Activated B cell treated with CpG ODN at 0.5 μM for 24 hours (primary cell): Measurements from ENCODE around the gene MYO18B. TPM values are rescaled to one million over a fixed set of nuclear protein-coding genes. Genes with fewer than 3 reads are reported as not detected.
"Not testable (repeated sequence)": the region's sequence is repeated elsewhere in the genome, so short reads cannot be mapped to it uniquely, and the experiment has no call there.

ENCODE experiments used
- ATAC-seq: fragments of 200-7000 bp; cut with Tn5 transposase; one replicate; pipeline ENCODE4 v1.10.0; 2021; ENCODE audit warnings: low read depth, mild to moderate bottlenecking, moderate library complexity
- CTCF ChIA-PET: fragments of 350-600 bp; sonication (Branson Sonifier 250); formaldehyde crosslinking; loops from one replicate; lab custom pipeline; 2021; ENCODE audit warnings: antibody characterized with exemption; lab: Charles Lee
- POLR2A ChIA-PET: fragments of 350-600 bp; sonication (Branson Sonifier 250); formaldehyde crosslinking; loops from one replicate; lab custom pipeline; 2021; ENCODE audit warnings: antibody characterized with exemption; lab: Charles Lee
- DNase-seq: peaks from one replicate; pipeline ENCODE4 v3.0.0; 2022
- H3K27ac Mint-ChIP-seq: one replicate; pipeline ENCODE4 v1.8.0; 2020; ENCODE audit warnings: mixed read lengths
- H3K27me3 Mint-ChIP-seq: one replicate; pipeline ENCODE4 v1.8.0; 2021; ENCODE audit warnings: mixed read lengths
- H3K36me3 Mint-ChIP-seq: one replicate; pipeline ENCODE4 v1.8.0; 2021; ENCODE audit warnings: low read depth, mixed read lengths
- H3K4me1 Mint-ChIP-seq: one replicate; pipeline ENCODE4 v1.8.0; 2021; ENCODE audit warnings: mixed read lengths
- H3K4me3 Mint-ChIP-seq: one replicate; pipeline ENCODE4 v1.8.0; 2020; ENCODE audit warnings: mild to moderate bottlenecking, mixed read lengths
- H3K9me3 Mint-ChIP-seq: one replicate; pipeline ENCODE4 v1.8.0; 2020; ENCODE audit warnings: mixed read lengths
- CTCF ChIP-seq: fragments of 200-600 bp; IDR thresholded peaks from one replicate; pipeline ENCODE4 v1.8.0; 2022; ENCODE audit warnings: antibody characterized with exemption, mild to moderate bottlenecking
- intact Hi-C: fragments of 100-400 bp; cut with micrococcal nuclease; formaldehyde crosslinking; loops from one replicate; pipeline ENCODE4 v1.15.1; 2024
- total RNA-seq: library from RNA; stranded (reverse); gene quantifications from 2 replicates; pipeline ENCODE4 v1.2.3, GENCODE V29; 2022

MYO18B gene
- total RNA-seq, 1 donor from 2014 or later, result 0.27 TPM

DNA sequence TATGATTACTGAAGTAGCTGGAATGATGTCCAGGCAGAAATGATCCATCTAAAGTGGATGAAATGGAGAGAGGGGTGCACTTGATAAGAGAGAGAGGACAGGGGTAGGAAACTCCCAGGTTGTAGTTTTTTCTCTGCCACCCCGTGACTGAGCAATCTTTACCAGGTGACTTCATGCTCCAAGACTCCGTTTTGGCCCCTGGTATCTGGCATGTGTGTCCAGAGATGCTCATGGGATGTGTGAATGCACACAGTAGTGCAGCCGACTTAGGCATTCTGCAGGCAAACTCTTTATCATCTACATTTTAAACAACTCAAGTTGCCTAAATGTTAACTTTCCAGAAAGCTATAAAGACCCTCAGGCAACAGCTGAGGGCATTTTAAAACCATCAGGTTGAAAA is 238.0 kb downstream of the MYO18B start:
- no peak for TF ChIP-seq CTCF
- no peaks in the 10 kb centered on the region for H3K4me1 Mint-ChIP-seq
- ATAC-seq (no peak), DNase-seq (no peak)
- no peak overlapping the region for H3K27ac Mint-ChIP-seq
- H3K4me3 Mint-ChIP-seq, result no peak overlapping the region
- POLR2A ChIA-PET, result no interaction called here
- intact Hi-C loops, result no loop called here
- no peaks in the 10 kb centered on the region for H3K36me3 Mint-ChIP-seq
- no peaks in the 10 kb centered on the region for H3K9me3 Mint-ChIP-seq
- peaks cover 3% of the 10 kb centered on the region for H3K27me3 Mint-ChIP-seq
- CTCF ChIA-PET, result no interaction called here

DNA sequence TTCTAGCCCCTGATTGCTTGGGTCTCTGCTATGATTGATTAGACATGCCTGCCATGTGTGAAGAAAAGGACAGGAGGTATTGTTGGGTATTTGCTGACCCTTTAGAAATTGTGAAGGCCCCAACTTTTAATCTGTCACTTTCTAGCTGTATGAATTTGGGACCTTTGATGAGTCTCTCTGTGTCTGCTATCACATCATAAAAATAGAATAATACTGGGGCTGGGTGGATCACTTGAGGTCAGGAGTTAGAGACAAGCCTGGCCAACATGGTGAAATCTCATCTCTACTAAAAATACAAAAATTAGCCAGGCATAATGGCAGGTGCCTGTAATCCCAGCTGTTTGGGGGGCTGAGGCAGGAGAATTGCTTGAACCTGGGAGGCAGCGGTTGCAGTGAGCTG is 242.9 kb downstream of the MYO18B start:
- peaks cover 11% of the 10 kb centered on the region for H3K27me3 Mint-ChIP-seq
- ATAC-seq, CTCF ChIA-PET, H3K36me3 Mint-ChIP-seq, H3K4me1 Mint-ChIP-seq, DNase-seq, intact Hi-C loops, H3K9me3 Mint-ChIP-seq, POLR2A ChIA-PET, H3K27ac Mint-ChIP-seq, H3K4me3 Mint-ChIP-seq: not testable (repeated sequence)

GRCh38 chr22:25987948-25988347 is 246.0 kb downstream of the MYO18B start:
- ATAC-seq, result peak; percentile 49
- Mint-ChIP-seq H3K36me3 (no peaks in the 10 kb centered on the region), H3K27me3 (peaks cover 14% of the 10 kb centered on the region), H3K4me1 (peaks cover 6% of the 10 kb centered on the region), H3K9me3 (no peaks in the 10 kb centered on the region), H3K27ac (no peak overlapping the region), H3K4me3 (no peak overlapping the region)
- no peak for DNase-seq
- no peak for TF ChIP-seq CTCF
- intact Hi-C loops, result no loop called here
- CTCF ChIA-PET, result no interaction called here
- POLR2A ChIA-PET, result no interaction called here

GRCh38 chr22:25990940-25991339 is 249.0 kb downstream of the MYO18B start:
- no peak for TF ChIP-seq CTCF
- no peaks in the 10 kb centered on the region for H3K9me3 Mint-ChIP-seq
- H3K27me3 Mint-ChIP-seq, result peaks cover 11% of the 10 kb centered on the region
- H3K36me3 Mint-ChIP-seq, result no peaks in the 10 kb centered on the region
- no peak overlapping the region for H3K4me3 Mint-ChIP-seq
- no peak overlapping the region for H3K27ac Mint-ChIP-seq
- H3K4me1 Mint-ChIP-seq, result peaks cover 6% of the 10 kb centered on the region
- no peak for ATAC-seq
- intact Hi-C loops, result no loop called here
- ChIA-PET CTCF (no interaction called here), POLR2A (no interaction called here)
- DNase-seq, result no peak

DNA sequence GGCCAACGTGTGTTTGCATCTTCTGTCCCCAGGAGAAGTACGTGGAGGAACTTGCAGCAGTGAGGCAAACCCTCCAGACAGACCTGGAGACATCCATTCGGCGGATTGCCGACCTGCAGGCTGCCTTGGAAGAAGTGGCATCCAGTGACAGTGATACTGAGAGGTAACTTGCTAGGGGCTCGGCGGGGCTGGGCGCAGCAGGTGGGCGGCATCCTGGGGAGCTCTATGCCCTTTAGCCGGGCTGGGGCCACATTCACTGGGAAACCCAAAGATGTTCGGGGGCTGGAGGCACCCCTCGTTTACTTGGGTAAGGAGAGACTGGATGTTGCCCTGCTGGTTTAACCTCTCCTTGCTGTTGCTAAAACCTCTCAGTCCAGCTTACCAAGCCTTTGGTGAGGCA is 250.3 kb downstream of the MYO18B start:
- intact Hi-C loops, result no loop called here
- Mint-ChIP-seq H3K27me3 (peaks cover 9% of the 10 kb centered on the region), H3K9me3 (no peaks in the 10 kb centered on the region), H3K4me1 (peaks cover 12% of the 10 kb centered on the region), H3K27ac (no peak overlapping the region), H3K36me3 (no peaks in the 10 kb centered on the region), H3K4me3 (no peak overlapping the region)
- TF ChIP-seq CTCF, result no peak
- DNase-seq (no peak), ATAC-seq (no peak)
- ChIA-PET CTCF (no interaction called here), POLR2A (no interaction called here)

GRCh38 chr22:25996669-25997068 is 254.7 kb downstream of the MYO18B start:
- ATAC-seq (no peak), DNase-seq (no peak)
- Mint-ChIP-seq H3K27me3 (peaks cover 5% of the 10 kb centered on the region), H3K4me3 (no peak overlapping the region), H3K9me3 (no peaks in the 10 kb centered on the region), H3K4me1 (peaks cover 6% of the 10 kb centered on the region), H3K27ac (no peak overlapping the region), H3K36me3 (no peaks in the 10 kb centered on the region)
- CTCF ChIA-PET, result no interaction called here
- intact Hi-C loops, result no loop called here
- POLR2A ChIA-PET, result no interaction called here
- TF ChIP-seq CTCF, result no peak
